Measurements from ENCODE around the gene CCDC110.

GRCh38 chr4:185520119-185520518, 48.6 kb upstream of the CCDC110 start:
- TF ChIP-seq, protein P1, sequence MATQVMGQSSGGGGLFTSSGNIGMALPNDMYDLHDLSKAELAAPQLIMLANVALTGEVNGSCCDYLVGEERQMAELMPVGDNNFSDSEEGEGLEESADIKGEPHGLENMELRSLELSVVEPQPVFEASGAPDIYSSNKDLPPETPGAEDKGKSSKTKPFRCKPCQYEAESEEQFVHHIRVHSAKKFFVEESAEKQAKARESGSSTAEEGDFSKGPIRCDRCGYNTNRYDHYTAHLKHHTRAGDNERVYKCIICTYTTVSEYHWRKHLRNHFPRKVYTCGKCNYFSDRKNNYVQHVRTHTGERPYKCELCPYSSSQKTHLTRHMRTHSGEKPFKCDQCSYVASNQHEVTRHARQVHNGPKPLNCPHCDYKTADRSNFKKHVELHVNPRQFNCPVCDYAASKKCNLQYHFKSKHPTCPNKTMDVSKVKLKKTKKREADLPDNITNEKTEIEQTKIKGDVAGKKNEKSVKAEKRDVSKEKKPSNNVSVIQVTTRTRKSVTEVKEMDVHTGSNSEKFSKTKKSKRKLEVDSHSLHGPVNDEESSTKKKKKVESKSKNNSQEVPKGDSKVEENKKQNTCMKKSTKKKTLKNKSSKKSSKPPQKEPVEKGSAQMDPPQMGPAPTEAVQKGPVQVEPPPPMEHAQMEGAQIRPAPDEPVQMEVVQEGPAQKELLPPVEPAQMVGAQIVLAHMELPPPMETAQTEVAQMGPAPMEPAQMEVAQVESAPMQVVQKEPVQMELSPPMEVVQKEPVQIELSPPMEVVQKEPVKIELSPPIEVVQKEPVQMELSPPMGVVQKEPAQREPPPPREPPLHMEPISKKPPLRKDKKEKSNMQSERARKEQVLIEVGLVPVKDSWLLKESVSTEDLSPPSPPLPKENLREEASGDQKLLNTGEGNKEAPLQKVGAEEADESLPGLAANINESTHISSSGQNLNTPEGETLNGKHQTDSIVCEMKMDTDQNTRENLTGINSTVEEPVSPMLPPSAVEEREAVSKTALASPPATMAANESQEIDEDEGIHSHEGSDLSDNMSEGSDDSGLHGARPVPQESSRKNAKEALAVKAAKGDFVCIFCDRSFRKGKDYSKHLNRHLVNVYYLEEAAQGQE (IDR thresholded peaks at IDR 0.05; ENCODE audit: insufficient replicate concordance, low read depth), result no peak
- TF ChIP-seq, protein P2, sequence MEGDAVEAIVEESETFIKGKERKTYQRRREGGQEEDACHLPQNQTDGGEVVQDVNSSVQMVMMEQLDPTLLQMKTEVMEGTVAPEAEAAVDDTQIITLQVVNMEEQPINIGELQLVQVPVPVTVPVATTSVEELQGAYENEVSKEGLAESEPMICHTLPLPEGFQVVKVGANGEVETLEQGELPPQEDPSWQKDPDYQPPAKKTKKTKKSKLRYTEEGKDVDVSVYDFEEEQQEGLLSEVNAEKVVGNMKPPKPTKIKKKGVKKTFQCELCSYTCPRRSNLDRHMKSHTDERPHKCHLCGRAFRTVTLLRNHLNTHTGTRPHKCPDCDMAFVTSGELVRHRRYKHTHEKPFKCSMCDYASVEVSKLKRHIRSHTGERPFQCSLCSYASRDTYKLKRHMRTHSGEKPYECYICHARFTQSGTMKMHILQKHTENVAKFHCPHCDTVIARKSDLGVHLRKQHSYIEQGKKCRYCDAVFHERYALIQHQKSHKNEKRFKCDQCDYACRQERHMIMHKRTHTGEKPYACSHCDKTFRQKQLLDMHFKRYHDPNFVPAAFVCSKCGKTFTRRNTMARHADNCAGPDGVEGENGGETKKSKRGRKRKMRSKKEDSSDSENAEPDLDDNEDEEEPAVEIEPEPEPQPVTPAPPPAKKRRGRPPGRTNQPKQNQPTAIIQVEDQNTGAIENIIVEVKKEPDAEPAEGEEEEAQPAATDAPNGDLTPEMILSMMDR (IDR thresholded peaks at IDR 0.05; ENCODE audit: insufficient read depth, low read length), result no peak
- TF ChIP-seq POLR2AphosphoS5 (IDR thresholded peaks at IDR 0.05; ENCODE audit: low read depth) (no peak), GABPA (IDR thresholded peaks at IDR 0.05; ENCODE audit: low read depth) (no peak)
